Neural cell (in vitro differentiated cells): ENCODE results near the gene NLRC3.

Source experiments
- CTCF ChIP-seq: fragments of 450-650 bp; IDR thresholded peaks from 2 replicates; pipeline ENCODE4 v1.5.1; 2014; ENCODE audit warnings: antibody characterized with exemption, mild to moderate bottlenecking, moderate library complexity; ENCODE audit not compliant: poor library complexity, severe bottlenecking
- EP300 ChIP-seq: fragments of 450-650 bp; conservative IDR thresholded peaks from 2 replicates; pipeline ENCODE4 v1.6.1; 2014; ENCODE audit warnings: antibody characterized with exemption, mild to moderate bottlenecking, moderate library complexity; ENCODE audit not compliant: poor library complexity, severe bottlenecking
- EZH2 ChIP-seq: fragments of 200-600, 300-800 bp; shearing (Covaris generic), sonication (generic); IDR thresholded peaks from 2 replicates; pipeline ENCODE4 v1.6.1; 2014; ENCODE audit warnings: antibody characterized with exemption, low read length, borderline replicate concordance, mild to moderate bottlenecking; ENCODE audit not compliant: insufficient read depth, poor library complexity, severe bottlenecking
- MXI1 ChIP-seq: fragments of 450-650 bp; conservative IDR thresholded peaks from 2 replicates; pipeline ENCODE4 v1.6.1; 2014; ENCODE audit warnings: antibody characterized with exemption, mild to moderate bottlenecking; ENCODE audit not compliant: poor library complexity, severe bottlenecking
- POLR2AphosphoS5 ChIP-seq: IDR thresholded peaks from 2 replicates; pipeline ENCODE4 v1.6.1; 2012
- RAD21 ChIP-seq: fragments of 450-650 bp; conservative IDR thresholded peaks from 2 replicates; pipeline ENCODE4 v1.6.1; 2014; ENCODE audit warnings: antibody characterized with exemption, mild to moderate bottlenecking, moderate library complexity
- REST ChIP-seq: IDR thresholded peaks from 2 replicates; pipeline ENCODE4 v1.6.1; 2012; ENCODE audit warnings: borderline replicate concordance
- SMC3 ChIP-seq: fragments of 450-650 bp; conservative IDR thresholded peaks from 2 replicates; pipeline ENCODE4 v1.6.1; 2014; ENCODE audit warnings: antibody characterized with exemption, mild to moderate bottlenecking, moderate library complexity; ENCODE audit not compliant: poor library complexity
- TAF1 ChIP-seq: IDR thresholded peaks from 2 replicates; pipeline ENCODE4 v1.6.1; 2012; ENCODE audit warnings: low read depth

- no peak for TF ChIP-seq CTCF
- TF ChIP-seq RAD21, result no peak
- TF ChIP-seq POLR2AphosphoS5, result no peak
- TF ChIP-seq MXI1, result no peak
- TF ChIP-seq EZH2, result no peak
- TF ChIP-seq SMC3, result no peak
- TF ChIP-seq EP300, result no peak
- no peak for TF ChIP-seq TAF1
- no peak for TF ChIP-seq REST
These were observed 3.0 kb downstream of the NLRC3 start for GRCh38 chr16:3574195-3574594.
